CD4-positive, alpha-beta memory T cell (primary cell): ENCODE data around the gene ZNF749. TPM values are rescaled to one million over a fixed set of nuclear protein-coding genes. Genes with fewer than 3 reads are reported as not detected.
"Not testable (repeated sequence)": the region's sequence is repeated elsewhere in the genome, so short reads cannot be mapped to it uniquely, and the experiment has no call there.

ENCODE experiments used
- CTCF ChIA-PET: fragments of 350-600 bp; sonication (Branson Sonifier 250); formaldehyde crosslinking; loops from one replicate; lab custom pipeline; 2021; ENCODE audit warnings: inconsistent platforms; ENCODE audit not compliant: partially characterized antibody; lab: Charles Lee
- POLR2A ChIA-PET: fragments of 350-600 bp; sonication (Branson Sonifier 250); formaldehyde crosslinking; loops from one replicate; lab custom pipeline; 2021; ENCODE audit not compliant: partially characterized antibody; lab: Charles Lee
- DNase-seq, 5 donors: peaks; one replicate each; pipeline versions ENCODE4 v3.0.0 to v3.0.0-alpha.2; 2020 to 2022; ENCODE audit warnings: mixed read lengths in 1 of 5
- H3K27ac ChIP-seq: one replicate; pipeline ENCODE4 v1.7.0; 2013; ENCODE audit warnings: low read depth, low read length
- H3K27me3 ChIP-seq: 2 replicates; pipeline ENCODE4 v1.7.0; 2013; ENCODE audit warnings: mild to moderate bottlenecking, low read length, moderate library complexity; ENCODE audit not compliant: insufficient read depth
- H3K36me3 ChIP-seq: 2 replicates; pipeline ENCODE4 v1.7.0; 2013; ENCODE audit warnings: mild to moderate bottlenecking, low read length, moderate library complexity; ENCODE audit not compliant: insufficient read depth
- H3K4me1 ChIP-seq: 2 replicates; pipeline ENCODE4 v1.7.0; 2013; ENCODE audit warnings: mild to moderate bottlenecking, low read length, moderate library complexity; ENCODE audit not compliant: insufficient read depth
- H3K4me3 ChIP-seq, 2 donors: one replicate each; pipeline ENCODE4 v1.7.0; 2013; ENCODE audit warnings: low read length in 2 of 2, mild to moderate bottlenecking in 1 of 2
- H3K9me3 ChIP-seq, 2 donors: one replicate each; pipeline ENCODE4 v1.7.0; 2013; ENCODE audit warnings: low read length in 2 of 2, control low read depth in 1 of 2; ENCODE audit not compliant: control insufficient read depth in 1 of 2
- H3K27ac Mint-ChIP-seq, 7 donors: one replicate each; pipeline ENCODE4 v1.8.0; 2020 to 2021; ENCODE audit warnings: mixed read lengths in 7 of 7, mild to moderate bottlenecking in 6 of 7, inconsistent platforms in 3 of 7, moderate library complexity in 3 of 7
- H3K27me3 Mint-ChIP-seq, 2 donors: one replicate each; pipeline ENCODE4 v1.8.0; 2020 to 2021; ENCODE audit warnings: mixed read lengths in 2 of 2
- H3K36me3 Mint-ChIP-seq, 2 donors: one replicate each; pipeline ENCODE4 v1.8.0; 2020 to 2021; ENCODE audit warnings: mixed read lengths in 2 of 2, inconsistent platforms in 1 of 2, mild to moderate bottlenecking in 1 of 2
- H3K4me1 Mint-ChIP-seq, 4 donors: one replicate each; pipeline ENCODE4 v1.8.0; 2020 to 2021; ENCODE audit warnings: mixed read lengths in 4 of 4, mild to moderate bottlenecking in 1 of 4
- H3K4me3 Mint-ChIP-seq, 8 donors: one replicate each; pipeline ENCODE4 v1.8.0; 2020 to 2021; ENCODE audit warnings: mixed read lengths in 8 of 8, mild to moderate bottlenecking in 7 of 8, moderate library complexity in 6 of 8, inconsistent platforms in 3 of 8
- H3K9me3 Mint-ChIP-seq, 8 donors: one replicate each; pipeline ENCODE4 v1.8.0; 2020 to 2021; ENCODE audit warnings: mixed read lengths in 8 of 8, mild to moderate bottlenecking in 5 of 8, inconsistent platforms in 3 of 8, moderate library complexity in 1 of 8
- intact Hi-C: fragments of 100-400 bp; cut with micrococcal nuclease; formaldehyde crosslinking; loops from one replicate; pipeline ENCODE4 v1.15.1; 2023
- polyA plus RNA-seq, 2 donors: library from polyadenylated mRNA; unstranded; fragments of 300-500 nt; fragmentation: Illumina TruSeq; gene quantifications; one replicate each; pipeline ENCODE4 v1.2.3, GENCODE V29; 2021
- total RNA-seq, 2 experiments: library from RNA; stranded (reverse); gene quantifications; one replicate each; pipeline ENCODE4 v1.2.3, GENCODE V29; 2021

ZNF749 gene
- total and polyA plus RNA-seq, 4 experiments from 2014 or later, result 5.9 to 21.4 (median 15.0) TPM

DNA sequence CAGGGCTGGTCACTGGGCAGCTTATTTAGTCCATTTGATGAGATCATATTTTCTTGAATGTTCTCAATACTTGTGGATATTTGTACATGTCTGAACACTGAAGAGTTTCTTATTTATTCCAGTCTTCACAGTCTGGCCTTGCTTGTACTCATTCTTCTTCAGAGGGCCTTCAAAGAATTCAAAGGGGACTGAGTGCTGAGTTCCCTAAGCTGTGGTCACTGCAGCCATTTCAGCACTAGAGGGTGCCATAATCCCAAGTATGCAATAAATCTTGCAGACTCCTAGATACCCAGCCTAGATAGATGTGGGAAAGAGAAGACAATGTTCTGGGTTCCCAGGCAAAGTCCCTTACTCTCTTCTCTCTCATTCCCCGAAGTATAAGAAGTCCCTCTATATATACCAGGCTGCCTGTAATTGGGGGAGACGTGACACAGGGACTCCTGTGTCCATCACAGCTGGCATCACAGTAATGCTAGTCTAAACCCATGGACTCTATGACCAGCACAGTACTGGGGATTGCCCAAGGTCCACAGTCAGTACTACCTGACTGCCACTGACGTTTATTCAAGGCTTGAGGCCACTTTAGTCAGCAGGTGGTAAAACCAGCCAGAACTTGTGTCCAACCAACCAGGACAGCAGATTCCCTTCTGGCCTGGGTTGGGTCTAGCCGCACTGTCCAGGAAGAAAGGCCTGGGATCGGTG, 30.7 kb downstream of the ZNF749 start:
- intact Hi-C loops, result no loop called here
- H3K9me3 ChIP-seq, result peaks cover 0 to 14% of the 10 kb centered on the region in 2 donors

GRCh38 chr19:57466489-57466888, 31.4 kb downstream of the ZNF749 start:
- Histone ChIP-seq H3K9me3 (peaks cover 0 to 20% of the 10 kb centered on the region in 2 donors), H3K4me3 (no peak overlapping the region), H3K27me3 (no peaks in the 10 kb centered on the region), H3K27ac (no peak overlapping the region), H3K36me3 (no peaks in the 10 kb centered on the region), H3K4me1 (no peaks in the 10 kb centered on the region)
- DNase-seq, result no peak
- Mint-ChIP-seq H3K27ac (no peak overlapping the region), H3K27me3 (no peaks in the 10 kb centered on the region), H3K4me1 (no peaks in the 10 kb centered on the region), H3K4me3 (no peak overlapping the region), H3K36me3 (peaks cover 23 to 51% of the 10 kb centered on the region in 2 donors), H3K9me3 (peaks cover 0 to 92% (median 72%) of the 10 kb centered on the region in 8 donors)
- intact Hi-C loops, result no loop called here
- CTCF ChIA-PET, result no interaction called here
- POLR2A ChIA-PET, result no interaction called here

More for the DNA sequence above, 30.7 kb downstream of the ZNF749 start:
- H3K27me3 Mint-ChIP-seq, result no peaks in the 10 kb centered on the region
- peaks cover 0 to 92% (median 72%) of the 10 kb centered on the region in 8 donors for H3K9me3 Mint-ChIP-seq
- no peak overlapping the region for H3K4me3 Mint-ChIP-seq
- CTCF ChIA-PET, result interaction anchor here (0.8 kb wide), 1 partner anchor 83 kb away, joined by 3 read pairs; no protein-coding TSS in a partner anchor
- Histone ChIP-seq H3K36me3 (no peaks in the 10 kb centered on the region), H3K27ac (no peak overlapping the region), H3K4me3 (no peak overlapping the region), H3K4me1 (no peaks in the 10 kb centered on the region), H3K27me3 (no peaks in the 10 kb centered on the region)
- H3K27ac Mint-ChIP-seq, result no peak overlapping the region
- peaks cover 17 to 48% of the 10 kb centered on the region in 2 donors for H3K36me3 Mint-ChIP-seq
- peak in 3 of 5 donors; percentile 19 to 33 (median 27) for DNase-seq
- no peaks in the 10 kb centered on the region for H3K4me1 Mint-ChIP-seq
- POLR2A ChIA-PET, result no interaction called here

GRCh38 chr19:57473646-57474045, 38.5 kb downstream of the ZNF749 start:
- peaks cover 4 to 19% (median 14%) of the 10 kb centered on the region in 4 donors for H3K4me1 Mint-ChIP-seq
- Histone ChIP-seq H3K27me3 (no peaks in the 10 kb centered on the region), H3K36me3 (peaks cover 8% of the 10 kb centered on the region), H3K9me3 (peaks cover 12 to 67% of the 10 kb centered on the region in 2 donors), H3K4me3 (no peak overlapping the region), H3K4me1 (peaks cover 8% of the 10 kb centered on the region), H3K27ac (no peak overlapping the region)
- intact Hi-C loops, result no loop called here
- POLR2A ChIA-PET, result no interaction called here
- CTCF ChIA-PET, result no interaction called here
- H3K36me3 Mint-ChIP-seq, result peaks cover 72 to 84% of the 10 kb centered on the region in 2 donors
- H3K27ac Mint-ChIP-seq, result no peak overlapping the region
- no peak for DNase-seq
- no peaks in the 10 kb centered on the region for H3K27me3 Mint-ChIP-seq
- peaks cover 4 to 99% (median 92%) of the 10 kb centered on the region in 8 donors for H3K9me3 Mint-ChIP-seq
- no peak overlapping the region for H3K4me3 Mint-ChIP-seq

DNA sequence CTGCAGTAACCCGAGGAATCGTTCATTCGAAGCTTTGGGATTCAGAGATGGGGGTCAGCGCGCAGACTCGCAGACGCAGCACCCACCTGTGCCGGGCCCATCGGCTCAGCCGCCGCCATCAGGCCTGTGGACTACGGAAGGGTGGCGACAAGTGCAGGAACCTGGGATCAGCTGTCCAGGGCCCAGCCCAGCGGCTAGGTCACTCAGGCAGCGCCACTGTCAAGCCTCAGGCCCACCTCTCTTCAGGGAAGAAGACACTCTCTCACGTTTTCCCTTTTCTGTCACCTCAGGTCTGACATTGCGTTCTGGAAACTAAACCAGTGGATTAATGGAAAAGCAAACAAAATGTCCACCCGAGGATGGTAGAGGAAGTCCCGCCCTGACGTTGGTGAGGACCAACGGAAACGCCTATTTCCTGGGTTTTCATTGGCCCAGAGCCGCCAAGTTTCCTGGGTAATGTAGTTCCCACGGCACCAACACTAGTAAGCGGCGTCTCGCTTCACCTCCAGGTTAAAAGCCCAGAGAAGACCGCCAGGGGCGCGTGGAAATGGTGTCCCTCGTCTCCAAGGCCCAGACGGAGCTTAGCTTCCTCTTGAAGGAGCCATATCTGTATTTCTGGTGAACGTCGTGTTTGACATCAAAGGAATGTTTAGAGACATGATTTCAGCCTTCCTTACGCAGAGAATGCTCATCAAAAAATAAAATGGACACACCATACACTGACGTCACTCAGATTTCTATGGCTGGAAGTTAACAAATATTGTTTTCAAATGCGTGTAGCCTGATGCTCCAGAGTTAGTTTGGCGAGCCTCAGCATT, 42.3 kb downstream of the ZNF749 start, which contains the start of gene ZNF772:
Gene ZNF772 (minus strand): TSS at position 376 of the 818 bp plus-strand sequence. CDS start 257 bp downstream, at position 119.
- intact Hi-C loops, result loop anchor here (1.0 kb wide), 4 partner anchors 10 to 156 kb away; partner anchors contain the start of genes ZNF211, ZNF419, ZNF549 and ZNF749
- DNase-seq, result peak; percentile 86 to 96 (median 89)
- Mint-ChIP-seq H3K9me3 (peaks cover 6 to 78% (median 75%) of the 10 kb centered on the region in 8 donors), H3K27ac (peak within 1 kb of the TSS; percentile 26 to 95 (median 90)), H3K36me3 (peaks cover 49 to 60% of the 10 kb centered on the region in 2 donors), H3K4me3 (peak within 1 kb of the TSS; percentile 86 to 98 (median 92)), H3K4me1 (peaks cover 4 to 19% (median 14%) of the 10 kb centered on the region in 4 donors), H3K27me3 (peaks cover 0 to 2% of the 10 kb centered on the region in 2 donors)
- H3K4me3 ChIP-seq, result peak within 1 kb of the TSS; percentile 36 to 89
- no peaks in the 10 kb centered on the region for H3K27me3 ChIP-seq
- CTCF ChIA-PET, result no interaction called here
- peaks cover 8% of the 10 kb centered on the region for H3K4me1 ChIP-seq
- POLR2A ChIA-PET, result interaction anchor here (1.0 to 2.0 kb wide), 6 partner anchors 9 to 106 kb away, joined by 3 to 4 read pairs (median 4); partner anchors contain the start of genes ZIK1, ZNF419 and ZNF773
- H3K36me3 ChIP-seq, result peaks cover 8% of the 10 kb centered on the region
- peak within 1 kb of the TSS; percentile 61 for H3K27ac ChIP-seq
- peaks cover 12 to 43% of the 10 kb centered on the region in 2 donors for H3K9me3 ChIP-seq

- CTCF ChIA-PET, result interaction anchor here (1.0 kb wide), 1 partner anchor 9 kb away, joined by 3 read pairs; no protein-coding TSS in a partner anchor
- H3K4me1 Mint-ChIP-seq, result peaks cover 10 to 20% (median 15%) of the 10 kb centered on the region in 4 donors
- H3K36me3 Mint-ChIP-seq, result peaks cover 42 to 48% of the 10 kb centered on the region in 2 donors
These were observed 52.6 kb downstream of the ZNF749 start, which contains the start of gene ZNF419 for GRCh38 chr19:57487477-57488298. TSS of gene ZNF419 (plus strand) at chr19:57487750. CDS start at chr19:57487951, 201 bp downstream.

DNA sequence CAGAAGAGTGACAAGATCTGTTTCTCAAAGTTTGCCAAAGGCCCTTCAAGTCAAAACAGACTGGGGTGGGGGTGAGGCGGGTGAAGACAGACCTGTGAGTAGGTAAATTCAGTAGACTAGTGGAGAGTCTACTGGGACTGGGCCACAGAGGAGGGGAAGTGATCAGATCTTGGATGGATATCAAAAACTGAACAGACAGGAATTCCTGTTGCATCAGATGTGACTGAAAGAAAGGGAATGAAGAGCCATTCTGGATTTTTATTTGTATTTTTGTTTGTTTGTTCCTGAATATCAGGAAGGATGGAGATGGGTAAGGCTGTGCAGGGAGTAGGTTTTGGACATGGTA, 53.1 kb downstream of the ZNF749 start:
- H3K27me3 Mint-ChIP-seq, H3K4me3 ChIP-seq, H3K9me3 ChIP-seq, H3K27ac ChIP-seq, DNase-seq, H3K27me3 ChIP-seq, CTCF ChIA-PET: not testable (repeated sequence)
- Mint-ChIP-seq H3K4me3 (peak overlapping the region; percentile 75 to 88 (median 80)), H3K27ac (peak overlapping the region in 5 of 7 donors; percentile 16 to 86 (median 83)), H3K9me3 (peaks cover 2 to 55% (median 41%) of the 10 kb centered on the region in 8 donors), H3K36me3 (peaks cover 48 to 54% of the 10 kb centered on the region in 2 donors), H3K4me1 (peaks cover 10 to 20% (median 15%) of the 10 kb centered on the region in 4 donors)
- Histone ChIP-seq H3K4me1 (peaks cover 12% of the 10 kb centered on the region), H3K36me3 (peaks cover 16% of the 10 kb centered on the region)
- POLR2A ChIA-PET, result interaction anchor here (1.1 kb wide), 2 partner anchors 193 to 327 kb away, joined by 3 to 4 read pairs; partner anchors contain the start of genes ZNF551 and ZNF552
- intact Hi-C loops, result loop anchor here (5.0 kb wide), 1 partner anchor 194 kb away; the partner anchor contains the start of gene ZNF551

More at GRCh38 chr19:57487477-57488298, 52.6 kb downstream of the ZNF749 start, which contains the start of gene ZNF419:
- Mint-ChIP-seq H3K27ac (peak within 1 kb of the TSS; percentile 63 to 91 (median 86)), H3K9me3 (peaks cover 2 to 50% (median 35%) of the 10 kb centered on the region in 8 donors), H3K4me3 (peak within 1 kb of the TSS; percentile 75 to 89 (median 81))
- H3K27me3 ChIP-seq, H3K27me3 Mint-ChIP-seq, H3K9me3 ChIP-seq: not testable (repeated sequence)
- peak; percentile 90 to 94 (median 93) for DNase-seq
- POLR2A ChIA-PET, result interaction anchor here (0.7 to 1.3 kb wide), 10 partner anchors 10 to 695 kb away, joined by 3 to 4 read pairs (median 4); partner anchors contain the start of genes ZNF274, ZNF549, ZNF551 and ZNF552
- H3K4me3 ChIP-seq, result peak within 1 kb of the TSS in 1 of 2 donors; percentile 73
- peak within 1 kb of the TSS; percentile 65 for H3K27ac ChIP-seq
- intact Hi-C loops, result loop anchor here (1.0 to 5.0 kb wide), 6 partner anchors 10 to 195 kb away; partner anchors contain the start of genes ZNF17, ZNF550, ZNF551 and ZNF749
- H3K36me3 ChIP-seq, result peaks cover 15% of the 10 kb centered on the region
- H3K4me1 ChIP-seq, result peaks cover 12% of the 10 kb centered on the region
